H9 (cell line): ENCODE data around the gene CNNM3. TPM values are rescaled to one million over a fixed set of nuclear protein-coding genes. Genes with fewer than 3 reads are reported as not detected.
A peak's percentile ranks its signal among the peaks of the same experiment; 100 is the strongest.

Experiments
- DNase-seq: peaks from one replicate; pipeline ENCODE4 v3.0.0-alpha.2; 2017
- H2AFZ ChIP-seq: one replicate; pipeline ENCODE4 v1.6.1; 2013; ENCODE audit warnings: mild to moderate bottlenecking, low read length, control low read depth, moderate library complexity
- H2AK5ac ChIP-seq: 2 replicates; pipeline ENCODE4 v1.6.1; 2013; ENCODE audit warnings: low read length, control low read depth, mixed read lengths; ENCODE audit not compliant: insufficient read length
- H2BK120ac ChIP-seq: one replicate; pipeline ENCODE4 v1.6.1; 2013; ENCODE audit warnings: low read depth, mild to moderate bottlenecking, low read length, control low read depth, inconsistent platforms; ENCODE audit not compliant: poor library complexity, severe bottlenecking
- H2BK12ac ChIP-seq: 2 replicates; pipeline ENCODE4 v1.6.1; 2013; ENCODE audit warnings: low read length, control low read depth, mixed read lengths, low read depth; ENCODE audit not compliant: insufficient read length
- H2BK15ac ChIP-seq: 2 replicates; pipeline ENCODE4 v1.6.1; 2013; ENCODE audit warnings: low read depth, low read length, control low read depth
- H2BK20ac ChIP-seq: one replicate; pipeline ENCODE4 v1.6.1; 2013; ENCODE audit warnings: low read depth, mild to moderate bottlenecking, low read length, control low read depth, inconsistent platforms; ENCODE audit not compliant: poor library complexity, severe bottlenecking
- H2BK5ac ChIP-seq: 2 replicates; pipeline ENCODE4 v1.6.1; 2013; ENCODE audit warnings: low read length, control low read depth, mixed read lengths; ENCODE audit not compliant: insufficient read length
- H3K14ac ChIP-seq: 2 replicates; pipeline ENCODE4 v1.6.1; 2013; ENCODE audit warnings: low read length, control low read depth; ENCODE audit not compliant: insufficient read depth
- H3K18ac ChIP-seq: 2 replicates; pipeline ENCODE4 v1.6.1; 2013; ENCODE audit warnings: low read depth, mild to moderate bottlenecking, mixed read lengths, low read length, control low read depth; ENCODE audit not compliant: insufficient read length
- H3K23ac ChIP-seq: 2 replicates; pipeline ENCODE4 v1.6.1; 2013; ENCODE audit warnings: low read length, control low read depth, mixed read lengths, low read depth; ENCODE audit not compliant: insufficient read length
- H3K23me2 ChIP-seq: 2 replicates; pipeline ENCODE4 v1.6.1; 2013; ENCODE audit warnings: low read depth, mild to moderate bottlenecking, mixed read lengths, low read length, control low read depth; ENCODE audit not compliant: insufficient read length, poor library complexity, severe bottlenecking
- H3K27ac ChIP-seq: 2 replicates; pipeline ENCODE4 v1.5.1; 2013; ENCODE audit warnings: low read length, control low read depth, mixed read lengths, low read depth; ENCODE audit not compliant: insufficient read length
- H3K27me3 ChIP-seq: 2 replicates; pipeline ENCODE4 v1.6.1; 2013; ENCODE audit warnings: low read length, control low read depth, inconsistent platforms; ENCODE audit not compliant: insufficient read depth
- H3K4ac ChIP-seq: 2 replicates; pipeline ENCODE4 v1.6.1; 2013; ENCODE audit warnings: low read depth, mild to moderate bottlenecking, control low read depth, inconsistent platforms, low read length, moderate library complexity
- H3K4me1 ChIP-seq: 2 replicates; pipeline ENCODE4 v1.6.1; 2013; ENCODE audit warnings: low read length, control low read depth, inconsistent platforms; ENCODE audit not compliant: insufficient read depth
- H3K4me2 ChIP-seq: 2 replicates; pipeline ENCODE4 v1.6.1; 2013; ENCODE audit warnings: low read length, control low read depth, mixed read lengths; ENCODE audit not compliant: insufficient read length, insufficient read depth
- H3K56ac ChIP-seq: 2 replicates; pipeline ENCODE4 v1.6.1; 2013; ENCODE audit warnings: low read depth, mild to moderate bottlenecking, mixed read lengths, low read length, control low read depth; ENCODE audit not compliant: insufficient read length
- H3K79me1 ChIP-seq: 2 replicates; pipeline ENCODE4 v1.6.1; 2013; ENCODE audit warnings: low read depth, mild to moderate bottlenecking, moderate library complexity, low read length, control low read depth, inconsistent platforms; ENCODE audit not compliant: insufficient read depth, poor library complexity, severe bottlenecking
- H3K79me2 ChIP-seq: 2 replicates; pipeline ENCODE4 v1.6.1; 2013; ENCODE audit warnings: low read length, control low read depth, inconsistent platforms; ENCODE audit not compliant: insufficient read depth
- H3K9ac ChIP-seq: 2 replicates; pipeline ENCODE4 v1.6.1; 2013; ENCODE audit warnings: low read length, control low read depth, mixed read lengths; ENCODE audit not compliant: insufficient read length; ENCODE audit errors: extremely low read depth
- H3K9me3 ChIP-seq: one replicate; pipeline ENCODE4 v1.6.1; 2013; ENCODE audit warnings: low read depth, low read length, inconsistent platforms; ENCODE audit not compliant: control insufficient read depth
- H3T11ph ChIP-seq: one replicate; pipeline ENCODE4 v1.6.1; 2013; ENCODE audit warnings: mild to moderate bottlenecking, low read length, control low read depth, inconsistent platforms
- H4K20me1 ChIP-seq: one replicate; pipeline ENCODE4 v1.6.1; 2013; ENCODE audit not compliant: control insufficient read depth, insufficient read length, insufficient read depth
- H4K5ac ChIP-seq: 2 replicates; pipeline ENCODE4 v1.6.1; 2013; ENCODE audit warnings: low read depth, mild to moderate bottlenecking, mixed read lengths, low read length, control low read depth; ENCODE audit not compliant: insufficient read length
- H4K8ac ChIP-seq: replicated peaks from 2 replicates; pipeline ENCODE4 v1.6.1; 2013; ENCODE audit warnings: low read length, control low read depth, mixed read lengths, low read depth; ENCODE audit not compliant: insufficient read length
- H4K91ac ChIP-seq: 2 replicates; pipeline ENCODE4 v1.6.1; 2013; ENCODE audit warnings: low read depth, mild to moderate bottlenecking, moderate library complexity, mixed read lengths, low read length, control low read depth; ENCODE audit not compliant: insufficient read length
- H3K27ac Mint-ChIP-seq, 3 experiments: 2 replicates in 2 of 3; 3 replicates in 1 of 3; pipeline ENCODE4 v1.8.0; 2020 to 2021; ENCODE audit warnings: mixed read lengths in 3 of 3, mild to moderate bottlenecking in 1 of 3, moderate library complexity in 1 of 3
- H3K27me3 Mint-ChIP-seq: 2 replicates; pipeline ENCODE4 v1.8.0; 2021; ENCODE audit warnings: low read depth, mild to moderate bottlenecking, moderate library complexity, mixed read lengths
- H3K36me3 Mint-ChIP-seq, 3 experiments: 2 replicates in 2 of 3; 3 replicates in 1 of 3; pipeline ENCODE4 v1.8.0; 2020 to 2021; ENCODE audit warnings: low read depth in 3 of 3, mixed read lengths in 3 of 3; ENCODE audit not compliant: insufficient read depth in 1 of 3
- H3K4me1 Mint-ChIP-seq, 2 experiments: 2 replicates each; pipeline ENCODE4 v1.8.0; 2020; ENCODE audit warnings: mixed read lengths in 2 of 2
- H3K4me3 Mint-ChIP-seq, 2 experiments: 2 replicates in 1 of 2; 3 replicates in 1 of 2; pipeline ENCODE4 v1.8.0; 2020 to 2021; ENCODE audit warnings: mild to moderate bottlenecking in 2 of 2, mixed read lengths in 2 of 2, moderate library complexity in 1 of 2
- H3K9me3 Mint-ChIP-seq, 2 experiments: 2 replicates in 1 of 2; 3 replicates in 1 of 2; pipeline ENCODE4 v1.8.0; 2020; ENCODE audit warnings: mild to moderate bottlenecking in 2 of 2, mixed read lengths in 2 of 2, moderate library complexity in 1 of 2
- CTCF ChIP-seq: fragments of 200-600 bp; sonication (generic); conservative IDR thresholded peaks from 3 replicates; pipeline ENCODE4 v1.8.0; 2021; ENCODE audit warnings: antibody characterized with exemption, mild to moderate bottlenecking
- WGBS: extraction: QIAGEN DNeasy Blood & Tissue Kit; methylation state at CpG from one replicate; pipeline ENCODE4 v1.1.7; 2013; ENCODE audit warnings: missing lambda C conversion rate, low lambda C conversion rate, mixed read lengths; ENCODE audit not compliant: insufficient read length; ENCODE audit errors: extremely low coverage; 5-methylcytosine and 5-hydroxymethylcytosine counted together
- total RNA-seq: library from RNA; stranded (reverse); gene quantifications from 2 replicates; pipeline ENCODE4 v1.2.1, GENCODE V29; 2021

Gene CNNM3
- total RNA-seq, 1 experiment from 2014 or later, result 25.0 TPM

DNA sequence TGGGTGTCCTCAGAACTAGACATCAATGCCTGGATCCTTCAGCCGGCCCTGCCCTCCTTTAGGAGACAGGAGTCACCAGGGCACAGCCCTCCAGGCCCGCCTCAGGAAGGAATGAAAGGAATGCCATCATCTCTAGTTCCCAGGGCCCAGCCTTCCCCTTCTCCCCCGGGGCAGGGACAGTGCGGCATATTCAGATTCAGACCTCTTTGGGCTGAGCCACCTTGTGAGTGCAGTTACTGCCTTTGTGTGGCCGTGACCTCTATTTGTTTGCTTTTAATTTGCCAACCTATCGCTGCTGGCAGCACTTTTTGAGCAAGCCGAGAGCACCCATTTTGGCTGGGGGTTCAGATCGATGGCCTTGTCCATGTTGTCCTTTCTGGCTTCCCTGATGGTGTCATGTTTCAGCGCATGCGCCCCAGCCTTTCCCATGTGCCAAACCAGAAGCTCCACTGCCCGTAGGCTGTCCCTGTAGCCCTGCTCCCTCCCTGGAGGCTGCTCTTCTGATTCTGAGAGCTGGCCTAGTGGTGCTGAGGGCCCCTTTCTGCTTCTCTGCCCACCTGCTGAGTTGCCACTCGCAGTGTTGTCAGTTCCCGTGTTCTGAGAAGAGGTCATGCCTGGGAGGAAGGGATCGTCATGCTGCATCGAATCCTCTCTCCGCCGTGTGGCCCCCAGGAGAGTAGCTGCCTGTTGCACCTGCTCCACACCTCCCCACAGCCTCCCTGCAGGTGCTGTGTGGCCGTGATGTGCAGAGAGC lies 16.9 kb downstream of the CNNM3 start:
- Histone ChIP-seq H3K9me3 (no peaks in the 10 kb centered on the region), H2BK15ac (no peak overlapping the region), H2BK120ac (no peak overlapping the region), H3K4ac (no peak overlapping the region), H3K9ac (no peak overlapping the region), H2BK12ac (no peak overlapping the region), H3K27me3 (no peaks in the 10 kb centered on the region), H3K23ac (no peak overlapping the region), H3K4me2 (peak overlapping the region; percentile 13), H3K27ac (no peak overlapping the region), H3K14ac (no peak overlapping the region), H3K79me1 (no peaks in the 10 kb centered on the region), H2AFZ (no peak overlapping the region), H4K8ac (no peak overlapping the region), H2BK5ac (no peak overlapping the region), H2BK20ac (no peak overlapping the region), H3K79me2 (no peaks in the 10 kb centered on the region), H3K56ac (no peak overlapping the region), H3K23me2 (no peaks in the 10 kb centered on the region), H3K18ac (no peak overlapping the region), H4K5ac (no peak overlapping the region), H3T11ph (no peak overlapping the region), H4K20me1 (no peaks in the 10 kb centered on the region), H2AK5ac (no peak overlapping the region), H3K4me1 (no peaks in the 10 kb centered on the region), H4K91ac (no peak overlapping the region)
- Mint-ChIP-seq H3K4me1 (peaks cover 21 to 26% of the 10 kb centered on the region in 2 experiments), H3K27ac (peak overlapping the region; percentile 97 to 99 (median 98)), H3K27me3 (no peaks in the 10 kb centered on the region), H3K36me3 (peaks cover 34 to 76% (median 56%) of the 10 kb centered on the region in 3 experiments), H3K9me3 (no peaks in the 10 kb centered on the region), H3K4me3 (peak overlapping the region; percentile 62 to 67)
- no CpG with 5 or more reads among the region's 18 CpGs for WGBS
- DNase-seq, result peak; percentile 93
- no peak for TF ChIP-seq CTCF
